Embryonic facial prominence (tissue), 1 donor: ENCODE results near the gene CLEC20A.
A peak's percentile ranks its signal among the peaks of the same experiment; 100 is the strongest.

Source experiments
- DNase-seq: peaks from one replicate; pipeline ENCODE4 v3.0.0-alpha.2; 2016; ENCODE audit errors: extremely low spot score

CLEC20A gene

DNA sequence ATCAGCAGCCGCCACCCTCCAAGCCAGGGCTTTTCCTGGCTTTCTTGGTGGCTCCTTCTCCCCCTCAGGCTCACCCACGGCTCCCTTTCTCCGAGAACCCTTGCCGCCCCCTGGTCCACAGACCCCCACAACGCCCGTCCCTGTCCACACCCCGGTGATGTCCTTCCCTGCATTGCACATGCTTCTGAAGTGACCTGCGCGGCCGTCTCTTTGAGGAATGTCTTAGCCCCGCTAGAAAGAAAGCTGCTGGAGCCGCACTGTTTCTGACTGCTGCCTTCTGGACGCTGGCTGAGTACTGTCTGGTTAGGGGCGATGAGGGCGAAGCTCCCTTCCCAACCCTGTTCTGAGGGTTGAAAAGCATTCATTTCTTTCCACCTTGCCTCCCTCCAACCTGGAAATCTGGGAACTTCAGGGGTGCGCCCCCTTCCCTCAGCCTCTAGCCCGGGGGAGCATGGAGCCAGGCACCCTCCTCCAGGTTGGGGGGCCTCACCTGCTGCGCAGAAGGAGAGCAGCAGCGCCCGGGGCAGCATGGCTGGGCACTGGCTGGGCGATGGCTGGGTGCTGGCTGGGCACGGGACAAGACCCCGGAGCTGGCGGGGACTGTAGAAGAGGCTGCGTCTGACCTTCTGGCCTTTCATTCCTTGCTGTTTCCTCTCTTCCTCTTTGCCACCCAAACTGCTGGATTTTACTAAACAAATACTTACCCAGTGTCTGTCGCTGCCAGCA lies at the start of gene CLEC20A:
TSS of gene CLEC20A (minus strand) at position 555 of the 726 bp plus-strand sequence. CDS start at position 530, 25 bp downstream.
- no peak for DNase-seq

DNA sequence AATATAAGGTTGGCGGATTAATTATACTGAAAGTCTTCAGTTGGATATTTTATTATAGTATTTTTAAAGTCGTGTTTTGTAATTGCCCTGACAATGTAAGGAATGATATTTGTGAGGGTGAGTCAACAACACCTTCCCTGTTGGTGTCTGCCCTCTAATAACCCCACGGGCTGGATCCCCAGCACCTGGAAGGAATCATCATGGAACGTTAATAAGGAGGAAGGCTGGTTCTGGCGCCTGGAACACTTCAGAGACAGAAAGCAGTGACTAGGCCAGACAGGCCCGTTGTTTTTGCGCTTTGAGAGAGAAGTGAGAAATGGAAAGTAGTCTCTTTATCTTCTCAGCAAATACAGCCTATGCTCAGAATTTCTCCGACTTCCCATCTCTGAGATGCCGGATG lies 47.8 kb upstream of the CLEC20A start:
- DNase-seq, result no peak

DNA sequence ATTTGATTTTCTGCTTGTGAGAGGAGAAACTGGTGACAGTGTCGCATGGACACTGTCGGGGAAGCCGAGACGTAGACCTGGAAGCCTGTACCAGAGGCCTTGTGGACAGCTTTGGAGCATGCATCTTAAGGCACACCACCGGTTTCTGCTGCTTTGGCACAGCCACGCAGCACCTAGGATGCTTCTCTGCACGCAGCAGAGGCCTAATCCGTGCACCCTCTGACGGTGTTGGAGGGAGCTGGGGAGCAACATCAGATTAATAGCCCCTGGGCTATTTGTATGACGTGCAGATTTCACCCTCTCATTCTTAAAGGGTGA lies 46.5 kb upstream of the CLEC20A start:
- DNase-seq, result no peak

DNA sequence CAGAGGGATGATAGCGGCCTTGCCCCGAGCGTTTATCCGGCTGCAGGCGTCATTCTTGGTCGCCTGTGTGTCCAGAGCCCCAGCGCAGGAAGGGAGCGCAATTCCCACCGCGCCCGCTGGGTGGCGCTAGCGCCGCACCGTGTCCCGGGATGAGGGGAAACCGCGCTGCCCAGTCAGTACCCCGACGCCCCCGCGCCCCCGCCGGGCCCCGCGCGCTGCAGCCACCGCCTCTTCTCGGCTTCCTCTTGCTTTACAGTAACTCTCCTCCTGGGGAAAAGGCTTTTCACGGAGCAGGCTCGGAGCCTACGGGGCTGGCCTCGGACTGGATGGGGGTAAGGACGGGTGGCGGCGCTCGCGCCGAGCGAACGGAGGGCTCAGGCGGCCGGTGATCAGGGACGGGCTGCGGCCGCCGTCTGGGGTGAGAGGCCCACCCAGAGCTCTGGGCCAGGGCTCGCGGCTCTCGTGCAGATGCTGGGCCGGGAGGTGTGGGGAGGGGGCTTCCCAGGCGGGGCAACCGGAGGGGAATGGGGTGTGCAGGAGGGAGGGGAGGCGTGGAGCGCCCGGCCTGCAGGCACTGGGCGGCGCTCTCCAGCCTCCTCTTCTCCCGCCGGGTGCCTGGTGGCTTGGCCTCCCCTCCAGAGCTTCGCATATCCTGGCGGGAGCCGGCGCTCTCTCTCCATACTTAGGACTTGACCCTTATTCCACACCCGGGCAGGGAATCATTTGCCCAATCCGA lies 46.0 kb upstream of the CLEC20A start:
- peak; percentile 66 for DNase-seq

DNA sequence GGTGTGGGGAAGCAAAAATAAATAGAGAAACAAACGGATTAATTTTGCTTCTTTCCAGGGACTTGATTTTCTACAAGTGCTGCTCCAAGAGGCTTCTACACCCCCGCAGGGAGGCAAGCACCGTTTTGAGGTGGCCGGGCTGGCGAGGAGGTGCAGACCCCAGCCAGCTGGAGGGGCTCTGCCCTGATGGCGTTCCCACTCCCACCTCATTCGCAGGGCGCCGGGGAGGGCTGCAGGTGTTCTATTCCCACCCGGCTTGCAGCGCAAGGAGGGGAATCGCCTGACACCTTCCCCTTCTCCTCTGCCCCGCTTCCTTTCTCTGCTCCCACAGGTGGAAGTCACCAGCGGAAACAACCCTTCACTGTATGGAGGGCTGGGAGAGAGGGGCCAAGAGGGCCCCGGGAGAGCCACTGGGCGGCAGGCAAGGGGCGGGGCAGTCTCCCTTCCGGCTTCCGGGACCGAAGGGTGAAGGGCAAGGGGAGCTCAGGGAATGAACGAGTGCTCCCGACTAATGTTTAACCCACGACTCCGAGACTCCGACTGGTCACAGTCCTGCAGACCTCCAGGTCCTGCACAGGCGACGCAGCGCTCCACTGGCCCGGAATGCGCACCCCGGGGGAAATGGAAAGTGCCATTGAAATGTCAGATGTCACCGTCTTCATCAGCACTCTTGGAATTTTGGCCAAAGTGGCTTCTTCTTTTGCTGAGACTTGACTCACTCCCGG lies 45.2 kb upstream of the CLEC20A start:
- DNase-seq, result no peak

DNA sequence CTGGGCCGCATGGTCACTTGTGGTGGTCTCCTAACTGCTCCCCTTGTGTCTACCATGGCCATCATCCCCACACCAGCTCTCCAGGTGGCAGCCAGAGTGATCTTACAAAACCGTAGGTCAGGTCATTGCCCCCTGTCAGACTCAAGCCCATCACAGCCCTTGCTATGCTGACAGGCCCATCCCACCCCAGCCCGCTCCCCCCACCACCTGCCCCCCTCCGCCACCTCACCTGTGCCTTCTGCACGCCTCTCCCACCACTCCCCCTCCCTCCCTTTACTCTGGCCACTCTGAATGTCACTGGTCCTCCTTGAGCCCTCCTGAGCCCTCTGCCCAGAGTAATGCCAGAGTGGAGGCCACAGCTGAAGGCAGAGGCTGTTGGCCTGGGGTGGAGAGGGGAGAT lies 44.6 kb upstream of the CLEC20A start:
- DNase-seq, result no peak

DNA sequence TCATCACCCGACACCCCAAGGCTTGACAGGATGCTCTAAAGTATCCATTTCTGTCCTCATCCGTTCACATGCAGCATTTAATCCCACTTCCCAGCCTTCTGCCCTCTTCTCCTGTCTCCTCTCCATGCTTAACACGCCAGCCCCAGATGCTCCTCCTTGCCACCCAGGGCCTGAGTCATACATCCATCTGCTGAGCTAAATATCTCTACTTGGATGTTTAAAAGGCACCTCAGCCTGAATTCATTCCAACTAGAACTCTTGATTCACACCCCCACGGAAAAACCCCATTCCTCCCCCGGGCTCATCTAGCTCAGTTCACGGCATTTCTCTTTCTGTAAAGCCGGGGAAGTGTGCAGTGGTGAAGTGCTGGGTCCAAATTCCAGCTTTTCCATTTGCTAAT lies 43.9 kb upstream of the CLEC20A start:
- DNase-seq, result no peak

DNA sequence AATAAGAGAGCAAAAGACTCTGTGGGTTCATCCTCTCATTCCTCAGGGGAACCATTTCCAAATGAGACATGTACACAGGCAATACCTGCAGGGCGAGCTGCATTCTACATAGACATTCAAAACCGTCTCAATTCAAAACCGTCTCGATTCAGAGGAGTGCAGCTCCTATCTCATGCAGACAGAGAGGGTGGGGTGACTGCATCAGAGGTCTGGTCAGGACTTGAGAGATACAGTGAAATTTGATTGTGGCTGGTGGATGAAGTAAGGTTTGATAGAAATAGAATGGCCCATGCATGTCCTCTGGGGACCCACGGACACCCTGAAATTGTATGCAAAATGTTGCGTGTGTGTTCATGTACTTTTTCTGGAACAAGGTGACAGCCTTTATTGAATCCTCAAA lies 43.4 kb upstream of the CLEC20A start:
- DNase-seq, result no peak

DNA sequence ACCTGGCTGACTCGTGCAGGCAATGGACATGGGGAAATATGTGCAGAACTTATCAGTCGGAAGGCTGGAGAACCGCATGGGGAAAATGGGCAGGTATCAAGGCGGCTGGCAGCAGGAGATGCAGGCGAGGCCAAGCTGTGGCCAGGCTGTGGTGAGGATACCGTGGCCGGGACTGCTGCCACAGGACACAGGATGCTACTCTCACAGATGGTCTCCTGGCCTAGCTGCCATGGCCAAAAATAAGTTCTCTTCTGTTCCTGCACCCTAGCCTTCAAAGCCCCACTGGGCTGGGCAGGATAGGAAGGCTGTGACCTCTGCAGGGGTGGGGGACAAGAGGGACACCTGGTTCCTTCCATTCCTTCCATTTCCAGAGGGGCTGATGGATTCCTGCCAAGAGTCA lies 42.5 kb upstream of the CLEC20A start:
- DNase-seq, result no peak

DNA sequence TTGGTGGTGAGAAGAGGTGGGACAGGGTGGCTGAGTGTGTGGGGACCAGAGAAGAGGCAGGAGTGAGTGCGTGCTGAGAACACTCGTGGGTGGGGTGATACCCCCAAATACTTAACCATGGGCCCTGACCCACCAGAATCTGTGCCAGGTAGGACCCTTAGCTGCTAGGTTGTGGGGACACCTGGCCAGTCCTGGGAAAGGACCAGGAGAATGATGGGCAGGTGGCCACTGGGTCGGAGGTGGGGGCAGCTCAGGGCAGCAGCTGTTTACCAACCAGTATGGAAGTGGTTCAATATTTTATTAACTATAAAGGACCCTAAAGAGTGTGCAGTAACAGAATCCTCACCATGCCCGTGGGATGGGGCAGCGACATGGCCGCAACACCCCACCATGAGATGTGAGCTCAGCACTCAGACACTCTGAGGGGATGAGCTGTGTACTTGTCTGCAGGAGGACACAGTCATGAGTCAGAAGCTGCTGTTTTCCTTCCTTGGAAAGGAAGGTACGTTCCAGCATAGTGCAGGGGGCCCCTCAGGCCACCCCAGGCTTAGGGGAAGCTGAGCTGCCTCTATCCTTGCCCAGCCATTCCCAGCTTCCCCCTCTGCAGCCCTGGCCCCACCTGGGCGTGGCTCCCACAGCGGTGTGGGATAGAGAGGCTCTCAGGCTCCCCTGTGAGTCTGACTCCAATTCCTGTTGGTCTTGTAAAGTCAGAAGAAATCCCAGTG lies 41.6 kb upstream of the CLEC20A start:
- no peak for DNase-seq

DNA sequence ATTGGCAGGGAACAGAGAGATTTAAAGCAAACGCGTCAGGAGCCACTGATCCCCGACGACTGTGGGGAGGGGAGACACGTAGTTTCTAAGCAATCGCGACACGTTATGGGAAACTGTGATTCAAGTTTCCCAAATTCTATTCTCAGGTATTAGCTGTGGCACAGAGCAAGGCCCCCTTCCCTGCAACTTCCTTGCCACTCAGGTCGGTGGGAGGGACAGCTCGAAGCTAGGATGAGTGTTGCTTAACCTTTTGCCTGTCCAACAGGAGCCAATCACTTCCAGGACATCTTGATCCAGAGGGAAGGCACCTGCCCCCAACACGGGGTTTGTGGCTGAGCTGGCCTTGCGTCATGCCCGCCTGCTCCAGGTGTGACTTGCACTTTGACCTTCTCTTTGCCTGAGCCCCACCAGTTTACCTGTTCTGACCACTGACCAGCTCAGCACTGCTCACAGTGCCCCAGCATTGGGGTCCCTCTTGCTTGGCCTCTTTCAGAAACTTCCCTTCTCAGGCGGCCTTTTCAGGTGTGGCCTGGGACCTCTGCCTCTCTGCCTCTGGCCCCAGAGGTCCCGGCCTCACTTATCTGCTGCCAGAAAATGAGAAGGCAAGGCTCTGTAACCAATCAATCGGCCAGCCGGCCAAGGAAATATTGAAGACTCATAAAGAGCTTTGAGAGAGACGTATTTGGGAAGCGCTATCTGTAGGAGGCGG lies 40.8 kb upstream of the CLEC20A start:
- DNase-seq, result no peak

DNA sequence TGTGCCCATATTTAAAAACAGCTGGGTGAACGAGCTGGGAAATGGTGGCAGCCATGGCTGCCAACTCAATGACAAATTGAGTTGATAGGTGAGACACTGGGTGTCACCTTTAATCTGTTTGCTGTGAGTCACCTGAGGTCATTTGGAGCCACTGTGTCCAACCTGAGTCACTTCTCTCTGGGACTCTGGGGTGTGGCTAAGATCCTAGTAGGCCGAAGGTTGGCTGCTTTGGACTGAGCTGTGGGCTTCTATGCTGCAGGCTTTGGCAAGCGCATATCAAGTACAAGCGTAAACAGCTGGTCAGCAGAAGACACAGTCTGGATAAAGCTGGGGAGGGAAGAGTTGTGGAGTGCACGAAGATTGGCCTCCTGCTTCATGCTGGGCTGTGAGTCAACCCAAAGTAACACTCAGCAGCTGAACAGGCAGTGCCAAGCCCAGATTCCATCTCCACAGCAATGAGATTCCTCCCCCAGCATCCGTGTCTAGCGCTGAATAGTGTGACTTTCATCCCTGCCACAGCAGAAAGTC lies 40.1 kb upstream of the CLEC20A start:
- no peak for DNase-seq

DNA sequence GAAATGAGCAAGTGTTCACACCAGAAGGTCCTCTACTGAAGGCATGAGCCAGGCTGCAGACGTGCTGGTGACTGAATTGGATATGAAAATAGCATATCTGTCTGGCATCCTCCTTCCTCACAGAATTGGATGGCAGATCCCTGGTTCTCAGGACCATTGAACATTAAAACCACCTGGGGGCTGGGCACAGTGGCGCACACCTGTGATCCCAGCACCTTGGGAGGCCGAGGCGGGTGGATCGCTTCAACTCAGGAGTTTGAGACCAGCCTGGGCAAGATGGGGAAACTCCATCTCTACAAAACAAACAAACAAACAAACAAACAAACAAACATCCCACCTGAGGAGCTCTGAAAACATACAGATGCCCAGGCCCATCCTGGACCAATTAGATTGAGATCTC lies 39.6 kb upstream of the CLEC20A start:
- no peak for DNase-seq

DNA sequence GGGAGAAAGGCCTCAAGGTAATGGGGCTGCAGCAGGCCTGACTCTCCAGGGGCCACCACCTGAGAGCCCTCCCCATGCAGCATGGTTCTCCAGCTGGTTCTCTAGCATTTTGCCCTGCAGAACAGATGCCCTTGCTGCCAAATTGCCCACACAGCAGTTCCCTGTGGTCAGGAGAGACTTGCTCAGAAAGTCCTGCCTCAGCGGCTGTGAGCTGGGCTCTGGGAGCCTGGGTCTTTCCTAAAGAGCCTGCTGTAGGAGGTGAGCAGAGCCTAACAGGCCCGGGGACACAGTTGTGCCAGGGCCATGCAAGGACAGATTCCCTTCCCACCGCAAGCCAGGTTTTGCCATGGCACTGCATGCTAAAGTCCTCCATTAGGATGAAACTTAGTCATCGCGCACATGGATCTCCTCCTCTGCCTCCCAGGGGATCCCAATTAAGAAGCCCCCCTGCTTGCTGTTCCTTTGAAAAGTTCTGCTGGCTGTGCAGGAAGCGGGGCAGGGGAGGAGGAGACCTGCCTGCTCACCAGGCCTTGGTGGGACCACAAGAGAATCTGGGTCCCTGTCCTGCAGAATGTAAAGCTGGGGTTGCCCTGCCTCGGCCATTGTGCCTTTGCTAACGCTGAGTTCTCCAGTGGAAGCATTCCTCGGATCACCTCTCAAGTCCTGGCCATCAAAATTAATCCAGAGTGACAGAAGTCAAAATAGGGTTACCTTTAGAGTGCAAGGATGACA lies 37.5 kb upstream of the CLEC20A start:
- no peak for DNase-seq

DNA sequence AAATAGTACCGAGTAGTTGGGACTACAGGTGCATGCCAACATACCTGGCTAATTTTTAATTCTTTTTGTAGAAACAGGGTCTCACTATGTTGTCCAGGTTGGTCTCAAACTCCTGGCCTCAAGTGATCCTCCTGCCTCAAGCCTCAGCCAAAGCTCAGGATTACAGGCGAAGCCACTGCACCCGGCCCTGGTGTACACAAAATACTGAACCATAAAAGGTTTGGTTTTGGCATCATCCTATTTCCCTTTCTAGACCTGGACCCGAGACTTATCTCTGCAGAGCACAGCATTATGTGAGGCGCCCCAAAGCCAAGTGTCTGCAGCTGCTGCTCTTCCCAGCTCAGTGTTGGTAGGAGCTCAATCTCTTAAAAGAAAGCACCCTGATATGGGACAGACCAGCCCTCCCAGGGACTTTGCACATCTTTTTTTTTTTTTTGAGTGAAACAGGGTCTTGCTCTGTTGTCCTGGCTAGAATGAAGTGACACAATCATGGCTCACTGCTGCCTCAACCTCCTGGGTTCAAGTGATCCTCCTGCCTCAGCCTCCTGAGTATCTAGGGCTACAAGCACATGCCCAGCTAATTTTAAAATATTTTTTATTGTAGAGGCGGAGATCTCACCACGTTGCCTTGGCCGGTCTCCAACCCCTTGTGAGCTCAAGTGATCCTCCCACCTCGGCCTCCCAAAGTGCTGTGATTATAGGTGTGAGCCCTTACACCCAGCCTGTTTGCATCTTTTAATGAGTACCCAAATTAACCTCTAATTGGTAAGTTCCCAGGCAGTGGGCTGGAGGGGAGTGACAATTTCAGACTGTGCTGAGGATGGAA lies 36.6 kb upstream of the CLEC20A start:
- no peak for DNase-seq

DNA sequence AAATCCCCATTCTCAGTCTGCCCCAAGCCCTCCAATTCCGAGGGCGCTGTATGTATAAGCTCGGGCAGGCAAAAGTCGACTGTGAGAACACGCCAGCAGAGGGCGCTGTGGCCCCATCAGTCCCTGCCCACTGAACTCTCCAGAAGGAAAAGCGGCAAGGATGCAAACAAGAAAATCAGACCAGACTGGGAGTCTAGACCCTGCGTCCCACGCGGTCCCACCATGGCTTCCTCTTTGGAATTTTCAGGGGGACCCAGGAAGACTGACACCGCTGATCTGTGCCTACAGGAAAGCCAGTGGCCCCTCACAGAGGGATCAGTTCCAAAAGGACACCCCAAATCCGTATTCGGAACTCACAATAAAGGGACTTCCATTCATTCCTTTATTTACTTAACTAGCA lies 35.6 kb upstream of the CLEC20A start:
- peak; percentile 42 for DNase-seq

DNA sequence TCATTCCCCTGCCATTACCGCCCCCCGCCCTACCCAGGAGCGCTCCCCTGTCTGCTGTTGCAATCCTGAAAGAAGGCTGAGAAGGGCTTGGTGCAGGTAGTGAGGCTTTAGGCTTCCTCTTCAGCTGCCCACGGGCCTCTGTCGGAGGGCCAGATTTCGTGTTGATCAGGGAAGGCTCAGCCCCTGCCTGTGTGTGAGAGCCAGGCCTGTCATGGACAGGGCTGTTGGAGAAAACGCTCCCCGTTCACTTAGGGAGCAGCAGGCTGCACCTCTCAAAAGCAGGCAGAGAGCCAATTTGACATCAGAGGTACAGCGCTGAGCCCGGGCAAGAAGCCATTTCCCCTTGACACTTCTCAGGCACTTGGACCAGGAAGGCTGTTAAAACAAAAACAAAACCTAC lies 35.1 kb upstream of the CLEC20A start:
- DNase-seq, result no peak

DNA sequence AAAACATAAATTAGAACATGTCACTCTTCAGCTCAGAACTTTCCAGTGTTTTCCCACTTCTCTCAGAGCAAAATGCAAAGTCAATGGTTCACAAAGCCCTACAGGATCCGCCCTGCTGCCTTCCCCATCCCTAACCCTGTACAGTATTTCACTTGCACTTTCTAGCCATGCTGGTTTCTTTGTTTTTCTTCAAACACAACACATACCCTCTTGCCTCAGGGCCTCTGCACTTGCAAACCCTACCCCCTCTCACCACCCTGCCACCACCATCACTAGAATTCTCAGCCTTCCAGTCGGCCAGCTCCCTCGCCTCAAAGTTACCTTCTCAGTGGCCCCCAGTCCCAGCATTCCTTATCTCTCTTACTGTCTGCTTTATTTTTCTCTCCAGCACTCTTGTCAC lies 33.7 kb upstream of the CLEC20A start:
- no peak for DNase-seq

DNA sequence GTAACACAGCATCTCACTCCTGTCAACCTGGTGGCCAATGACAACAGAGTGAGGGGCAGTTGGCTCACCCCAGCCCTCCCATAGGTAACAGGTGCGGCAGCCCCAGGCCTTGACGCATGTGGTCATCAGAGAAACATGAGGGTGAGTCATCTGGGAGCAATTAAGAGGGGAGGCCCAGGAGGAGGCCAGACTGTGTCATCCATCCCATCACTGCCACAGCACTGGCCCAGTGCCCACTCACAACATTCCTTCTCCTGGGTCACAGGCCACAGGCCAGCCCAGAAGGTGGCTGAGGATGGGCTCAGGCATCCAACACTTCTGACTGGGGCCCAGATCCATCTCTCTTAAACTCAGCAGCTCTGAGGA lies 33.3 kb upstream of the CLEC20A start:
- no peak for DNase-seq
